HG03571 (cell line): Measurements from ENCODE around the gene UNC93B1.
"Not testable (repeated sequence)": the region's sequence is repeated elsewhere in the genome, so short reads cannot be mapped to it uniquely, and the experiment has no call there.

ENCODE experiments used
- ATAC-seq: cut with Tn5 transposase; IDR thresholded peaks from one replicate; pipeline ENCODE4 v1.9.1; 2021; ENCODE audit not compliant: unreplicated experiment

UNC93B1 gene

DNA sequence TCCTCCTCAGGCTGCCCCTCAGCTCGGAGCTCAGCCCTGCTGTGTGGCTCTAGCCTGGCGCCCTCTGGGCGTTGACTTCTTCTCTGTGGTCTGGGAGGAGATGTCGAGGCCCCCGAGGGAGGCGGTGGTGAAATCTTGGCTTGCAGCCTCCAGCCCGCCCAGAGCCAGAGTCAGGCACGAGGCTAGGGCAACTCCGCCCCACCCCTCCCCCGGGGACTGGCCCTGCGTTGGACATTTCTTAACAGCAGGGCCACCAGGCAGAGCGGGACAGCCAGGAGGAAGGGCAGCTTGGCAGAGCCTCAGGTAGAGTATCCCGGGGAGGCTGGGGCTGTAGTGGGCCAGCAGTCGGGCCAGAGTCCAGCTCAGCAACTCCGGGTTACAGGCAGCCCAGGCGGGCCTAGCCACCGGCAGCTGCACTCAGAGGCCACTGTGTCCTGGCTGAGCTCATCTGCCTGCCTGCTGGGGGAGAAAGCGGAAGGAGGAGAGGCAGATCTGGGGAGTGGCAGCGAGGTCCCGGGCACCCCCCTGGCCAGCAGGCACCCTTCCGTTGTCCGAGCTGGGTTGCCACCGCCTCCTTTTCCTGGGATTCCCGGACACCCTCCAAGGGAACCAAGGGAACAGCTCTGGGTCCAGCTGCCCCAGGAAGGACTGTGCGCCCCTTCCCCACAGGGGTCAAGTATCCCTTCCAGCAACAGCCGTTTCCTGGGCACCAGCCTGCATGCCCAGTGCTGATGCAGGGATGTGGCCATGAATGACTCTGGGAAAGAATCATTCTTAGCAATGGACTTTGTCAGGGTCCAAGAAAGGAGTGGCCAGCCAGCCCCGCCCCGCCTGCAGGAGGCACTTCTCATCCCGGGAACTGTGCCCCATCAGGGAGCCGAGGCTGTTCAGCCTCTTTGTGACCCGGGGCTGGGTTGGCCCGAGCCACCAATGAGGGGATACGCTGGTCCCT is 6.5 kb upstream of the UNC93B1 start, which contains the start of gene ALDH3B1:
TSS of gene ALDH3B1 (plus strand) at position 238 of the 952 bp plus-strand sequence. CDS start 4,971 bp downstream, outside the sequence.
- no peak for ATAC-seq

DNA sequence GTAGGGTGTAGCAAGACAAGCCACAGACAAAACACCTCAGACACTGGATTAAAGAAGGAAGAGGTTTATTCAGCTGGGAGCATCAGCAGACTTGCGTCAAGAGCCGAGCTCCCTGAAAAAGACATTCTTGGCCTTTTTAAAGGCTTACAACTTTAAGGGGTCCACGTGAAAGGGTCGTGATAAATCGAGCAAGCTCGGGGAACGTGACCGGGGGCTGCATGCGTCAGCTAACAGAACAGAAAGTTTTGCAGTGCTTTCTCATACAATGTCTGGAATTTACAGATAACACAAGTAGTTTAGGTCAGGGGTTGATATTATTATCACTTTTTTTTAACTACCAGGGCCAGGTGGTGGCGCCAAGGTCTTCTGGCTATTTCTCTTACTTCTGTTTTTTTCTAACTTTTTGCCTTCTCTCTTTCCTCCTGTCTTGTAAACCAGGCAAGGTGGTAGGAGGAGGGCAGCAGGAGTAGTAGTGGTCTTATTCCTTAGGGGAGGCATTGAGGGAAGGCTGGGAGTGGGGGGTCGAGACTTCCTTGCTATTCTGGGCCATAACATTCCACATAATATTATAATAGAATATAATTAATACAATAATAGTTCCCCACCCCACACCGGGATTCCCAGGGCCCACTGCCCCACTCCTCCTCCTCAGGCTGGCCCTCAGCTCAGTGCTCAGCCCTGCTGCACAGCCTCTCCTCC is 5.6 kb upstream of the UNC93B1 start:
- ATAC-seq, result no peak

- ATAC-seq, result no peak
These were observed 4.8 kb upstream of the UNC93B1 start for GRCh38 chr11:68008381-68009337.

- ATAC-seq, result no peak
These were observed 3.8 kb upstream of the UNC93B1 start for GRCh38 chr11:68007498-68008380.

GRCh38 chr11:68006606-68007166 is 2.8 kb upstream of the UNC93B1 start:
- no peak for ATAC-seq

DNA sequence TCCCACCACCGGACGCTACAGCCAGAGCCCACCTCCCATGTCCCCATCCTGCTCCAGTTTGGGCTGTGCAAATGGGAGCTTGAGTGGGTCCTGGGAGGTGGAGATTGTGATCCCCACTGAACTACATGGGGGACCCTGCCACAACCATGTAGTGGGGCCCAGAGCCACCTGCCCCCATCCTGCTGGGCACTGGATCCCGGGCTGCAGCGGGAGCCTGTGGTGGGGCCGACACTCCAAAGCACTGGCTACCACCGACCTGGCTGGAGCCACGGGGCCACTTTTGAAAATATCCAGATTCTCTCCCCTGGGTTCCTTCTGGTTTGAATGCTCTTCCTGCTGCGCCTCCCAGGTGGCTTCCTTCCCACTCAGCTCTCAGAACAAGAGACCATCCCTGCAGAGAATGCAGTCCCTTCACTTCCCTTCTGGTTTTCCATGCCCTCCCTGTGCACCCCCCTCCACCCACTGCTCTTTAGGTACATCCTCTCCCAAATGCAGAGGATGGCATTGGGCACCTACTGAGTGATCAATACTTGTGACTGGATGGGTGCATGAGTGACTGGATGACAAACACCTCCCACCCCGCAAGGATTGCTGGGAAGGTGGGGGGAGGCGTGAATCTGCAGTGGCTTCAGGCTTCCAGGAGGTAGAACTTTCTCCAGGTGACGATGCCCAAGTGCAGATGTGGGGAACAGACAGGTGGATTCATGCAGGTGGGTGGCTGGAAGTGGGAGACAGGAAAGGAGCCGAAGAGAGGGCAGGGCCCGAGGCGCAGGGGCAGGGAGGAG is 846 bp upstream of the UNC93B1 start:
- ATAC-seq, result no peak

DNA sequence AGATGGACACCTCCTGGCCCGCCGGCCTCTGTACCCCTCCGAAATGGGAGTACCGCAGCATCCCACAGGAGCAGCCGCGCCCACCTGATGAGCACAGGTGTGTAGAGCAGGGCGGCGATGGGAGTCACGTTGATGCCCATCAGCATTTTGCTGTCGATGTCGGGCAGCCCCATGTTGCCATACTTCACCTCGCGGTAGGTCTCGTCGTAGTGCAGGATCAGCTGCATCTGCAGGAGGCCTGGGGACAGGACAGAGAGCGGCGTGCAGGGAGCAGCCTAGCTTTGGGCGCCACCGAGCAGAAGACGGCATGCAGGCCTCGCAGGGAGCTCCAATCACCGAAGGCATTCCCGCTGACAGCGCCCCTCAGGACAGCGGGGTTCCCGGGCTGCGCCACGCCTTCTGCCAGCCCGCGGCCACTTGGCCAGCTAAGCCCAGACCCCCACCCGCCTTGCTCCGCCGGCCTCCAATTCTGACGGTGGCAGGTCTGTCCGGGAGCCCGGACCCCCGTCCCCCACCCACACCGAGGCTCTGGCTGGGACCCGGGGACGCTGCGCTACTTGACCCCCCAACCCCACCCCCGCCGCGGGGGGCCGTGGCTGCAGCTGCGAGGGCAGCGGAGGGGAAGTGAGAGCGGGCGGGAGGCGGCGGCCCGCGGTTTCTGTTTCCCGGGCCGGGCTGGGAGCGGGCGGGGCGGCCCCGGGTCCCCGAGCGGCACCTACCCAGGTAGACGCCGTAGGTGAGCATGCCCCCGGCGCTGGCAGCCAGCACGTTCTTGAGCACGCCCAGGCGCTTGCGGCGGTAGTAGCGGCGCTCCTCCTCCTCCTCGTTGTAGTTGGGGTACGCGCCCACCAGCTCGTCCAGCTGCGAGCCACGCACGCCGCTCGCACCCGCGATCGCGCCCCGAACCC is 705 bp downstream of the UNC93B1 start:
- ATAC-seq, result no peak

GRCh38 chr11:68002575-68002937 is 1.3 kb downstream of the UNC93B1 start:
- no peak for ATAC-seq

DNA sequence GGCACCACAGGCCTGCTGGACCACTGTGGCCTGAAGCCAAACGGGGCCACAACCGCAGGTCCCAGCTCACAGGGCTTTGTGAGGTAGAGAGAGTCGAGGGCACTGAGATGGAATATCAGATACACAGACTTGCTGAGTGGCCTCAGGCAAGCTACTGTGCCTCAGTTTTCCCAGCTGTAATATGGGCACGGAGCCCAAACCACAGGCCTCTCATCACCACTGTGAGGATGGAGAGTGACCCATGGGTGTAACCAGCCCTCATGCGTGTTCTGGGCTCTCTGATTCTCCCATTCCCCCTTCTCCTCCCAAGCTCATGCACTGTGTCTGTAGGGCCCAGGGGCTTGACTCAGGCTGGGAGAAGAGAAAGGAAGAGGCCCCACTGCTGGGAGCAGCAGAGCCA is 4.2 kb downstream of the UNC93B1 start:
- ATAC-seq, result no peak

DNA sequence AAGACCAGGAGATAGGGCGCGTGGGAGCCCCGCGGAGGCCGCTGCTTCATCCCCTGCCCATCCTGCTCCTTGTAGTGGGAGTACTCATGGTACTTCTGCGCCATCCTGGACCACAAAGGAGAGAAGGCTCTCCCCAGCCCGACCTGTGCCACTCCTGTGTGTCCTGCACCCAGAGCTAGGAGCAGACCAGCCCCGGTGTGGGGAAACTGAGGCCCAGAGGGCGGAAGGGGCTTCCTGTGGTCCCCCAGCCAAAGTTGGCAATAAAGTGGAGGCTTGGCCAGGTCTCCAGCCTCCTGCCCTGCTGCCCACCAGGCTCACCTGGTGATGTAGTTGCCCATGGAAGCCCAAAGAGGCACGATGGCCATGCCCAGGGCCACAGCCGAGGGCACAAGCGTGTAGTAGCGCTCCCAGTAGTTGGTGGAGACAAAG is 4.7 kb downstream of the UNC93B1 start:
- no peak for ATAC-seq

DNA sequence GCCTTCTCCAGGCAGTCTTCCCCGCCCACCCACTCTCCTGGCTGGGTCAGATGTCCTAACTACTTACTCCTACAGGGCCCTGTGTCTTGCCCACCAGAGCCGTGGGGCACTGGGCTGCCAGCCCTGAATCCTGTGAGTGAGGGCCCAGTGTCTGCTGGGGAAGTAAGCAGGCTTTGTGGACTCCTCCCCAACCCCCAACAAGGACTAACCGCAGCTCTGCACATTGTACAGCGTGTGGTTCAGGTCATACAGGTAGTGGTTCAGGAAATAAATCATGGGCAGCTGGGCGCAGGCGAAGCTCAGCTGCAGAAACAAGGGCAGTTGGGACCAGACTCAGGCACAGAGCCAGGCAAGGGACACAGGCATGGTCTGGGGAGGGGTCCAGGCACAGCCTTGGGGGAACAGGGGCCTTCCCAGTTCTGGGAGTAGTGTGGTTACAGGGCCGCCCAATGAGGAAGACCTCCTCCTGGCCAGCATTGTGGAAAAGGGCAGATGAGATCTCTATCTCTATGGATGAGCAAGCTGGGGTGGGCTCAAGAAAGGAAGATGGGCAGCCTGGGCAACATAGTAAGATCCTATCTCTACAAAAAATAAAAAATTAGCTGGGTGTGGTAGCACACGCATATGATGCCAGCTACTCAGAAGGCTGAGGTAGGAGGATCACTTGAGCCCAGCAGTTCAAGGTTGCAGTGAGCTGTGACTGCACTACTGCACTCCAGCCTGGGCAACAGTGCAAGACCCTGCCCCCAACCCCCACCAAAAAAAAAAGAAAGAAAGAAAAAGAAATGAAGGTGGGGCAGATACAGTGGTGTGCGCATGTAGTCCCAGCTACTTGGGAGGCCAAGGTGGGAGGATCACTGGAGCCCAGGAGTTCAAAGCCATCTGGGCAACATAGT is 5.5 kb downstream of the UNC93B1 start:
- ATAC-seq, result no peak

GRCh38 chr11:67997475-67997921 is 6.4 kb downstream of the UNC93B1 start:
- no peak for ATAC-seq

- ATAC-seq, result no peak
These were observed 7.0 kb downstream of the UNC93B1 start for GRCh38 chr11:67996622-67997474.

DNA sequence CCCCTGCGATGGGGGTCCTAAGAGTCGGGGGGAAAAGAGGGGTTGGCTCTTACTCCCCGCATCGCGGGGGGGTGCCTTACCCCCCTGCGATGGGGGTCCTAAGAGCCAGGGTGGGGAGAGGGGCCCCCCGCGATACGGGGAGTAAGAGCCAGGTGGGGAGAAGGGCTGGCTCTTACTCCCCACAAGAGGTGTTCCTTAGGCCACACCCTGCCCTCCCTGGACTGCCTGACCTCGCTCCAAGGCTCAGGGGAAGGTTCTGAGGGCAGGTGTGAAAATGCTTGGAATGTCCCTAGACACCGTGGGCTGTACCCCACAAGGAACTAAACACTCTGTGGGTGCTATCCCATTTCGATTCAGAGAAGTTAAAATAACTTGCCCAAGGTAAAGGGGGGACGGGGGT is 7.8 kb downstream of the UNC93B1 start:
- ATAC-seq, result no peak

DNA sequence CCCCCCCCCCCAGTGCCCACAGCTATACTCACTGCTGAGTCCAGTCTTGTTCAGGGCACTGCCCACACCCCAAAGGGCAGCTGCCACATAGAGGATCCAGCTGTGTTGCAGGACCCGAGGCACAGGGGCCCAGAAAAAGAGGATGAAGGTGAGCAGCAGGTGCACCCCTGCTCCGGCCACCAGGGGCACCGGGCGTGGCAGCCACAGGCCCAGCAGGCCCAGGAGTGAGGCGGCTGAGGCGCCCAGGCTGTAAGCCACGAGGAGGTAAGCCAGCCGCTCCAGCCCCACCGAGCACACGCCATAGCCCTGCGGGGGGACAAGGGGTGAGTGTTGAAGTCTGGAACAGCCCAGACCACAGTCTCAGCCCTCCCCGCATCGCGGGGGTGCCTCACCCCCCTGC is 8.3 kb downstream of the UNC93B1 start:
- ATAC-seq, result not testable (repeated sequence)

DNA sequence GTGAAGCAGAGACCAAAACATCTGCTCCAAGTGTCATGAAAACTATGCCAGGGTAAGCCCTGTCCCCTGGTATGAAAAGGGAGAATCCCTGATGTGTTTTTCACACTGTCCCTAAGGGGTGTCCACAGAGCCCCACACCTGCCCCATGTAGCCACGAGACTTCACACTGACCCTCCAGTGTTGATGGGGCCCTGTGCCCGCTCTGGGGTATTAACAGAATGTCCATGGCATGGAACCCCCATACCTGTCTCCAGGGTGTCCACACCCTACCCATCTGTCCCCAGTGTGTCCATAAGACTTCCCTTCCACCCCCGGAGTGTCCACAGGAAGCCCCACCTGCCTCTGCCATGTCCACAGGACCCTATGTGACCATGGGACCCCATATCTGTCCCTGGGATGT is 8.8 kb downstream of the UNC93B1 start:
- ATAC-seq, result not testable (repeated sequence)
